HG02840 (cell line): Measurements from ENCODE around the gene CENPN.

Source experiments
- ATAC-seq: cut with Tn5 transposase; IDR thresholded peaks from one replicate; pipeline ENCODE4 v1.9.1; 2021; ENCODE audit warnings: mild to moderate bottlenecking, moderate library complexity, moderate number of reproducible peaks; ENCODE audit not compliant: unreplicated experiment, low FRiP score

The CENPN gene, protein sequence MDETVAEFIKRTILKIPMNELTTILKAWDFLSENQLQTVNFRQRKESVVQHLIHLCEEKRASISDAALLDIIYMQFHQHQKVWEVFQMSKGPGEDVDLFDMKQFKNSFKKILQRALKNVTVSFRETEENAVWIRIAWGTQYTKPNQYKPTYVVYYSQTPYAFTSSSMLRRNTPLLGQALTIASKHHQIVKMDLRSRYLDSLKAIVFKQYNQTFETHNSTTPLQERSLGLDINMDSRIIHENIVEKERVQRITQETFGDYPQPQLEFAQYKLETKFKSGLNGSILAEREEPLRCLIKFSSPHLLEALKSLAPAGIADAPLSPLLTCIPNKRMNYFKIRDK

DNA sequence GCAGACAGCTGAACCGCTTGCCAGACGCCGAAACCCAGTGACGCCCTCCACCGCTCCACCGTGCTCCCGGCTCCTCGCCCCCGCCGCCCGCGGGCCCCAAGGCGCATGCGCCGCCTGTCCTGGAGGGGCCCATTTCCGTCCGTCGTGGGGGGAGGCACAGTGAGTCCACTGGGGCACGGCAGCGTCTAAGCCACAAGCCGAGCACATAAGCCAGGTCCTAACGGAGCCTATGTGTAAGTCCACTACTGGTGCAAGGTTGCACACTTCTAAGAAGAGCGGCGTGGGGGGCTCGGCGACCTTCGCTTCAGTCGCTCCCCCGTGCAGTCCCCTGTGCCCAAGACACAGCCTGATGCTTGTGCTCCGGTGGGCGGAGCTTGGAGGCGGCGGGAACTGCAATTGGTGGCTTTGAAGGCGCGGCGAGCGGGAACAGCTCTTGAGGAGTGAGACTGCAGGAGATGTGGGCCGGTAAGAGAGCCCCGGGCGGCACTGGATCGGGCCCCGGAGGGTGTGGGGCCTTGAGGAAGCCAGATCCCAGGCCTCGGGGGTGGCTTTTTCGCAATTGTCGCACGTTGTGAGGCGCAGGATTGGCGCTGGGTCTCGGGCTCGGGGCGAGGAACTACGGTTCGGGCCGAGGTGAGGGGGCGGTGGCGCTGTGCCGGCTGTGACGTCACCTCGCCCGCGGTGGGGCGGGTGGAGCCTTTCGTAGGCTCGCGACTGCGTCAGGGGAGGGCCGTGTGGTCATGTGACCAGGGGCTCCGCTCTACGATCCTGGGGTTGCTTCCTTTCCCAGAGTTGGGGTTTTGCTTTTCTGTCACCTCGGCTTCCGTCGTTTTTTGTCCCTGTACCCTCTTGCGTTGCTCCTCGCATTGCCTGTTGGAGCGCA, at the start of gene CENPN, which contains the start of gene CMC2:
CENPN (plus strand) TSS at position 402 of the 883 bp plus-strand sequence. CDS start 4,726 bp downstream, outside the sequence.
CMC2 (minus strand) TSS at position 73 of the 883 bp plus-strand sequence. CDS start 9,491 bp downstream, outside the sequence.
- ATAC-seq = peak; percentile 88

DNA sequence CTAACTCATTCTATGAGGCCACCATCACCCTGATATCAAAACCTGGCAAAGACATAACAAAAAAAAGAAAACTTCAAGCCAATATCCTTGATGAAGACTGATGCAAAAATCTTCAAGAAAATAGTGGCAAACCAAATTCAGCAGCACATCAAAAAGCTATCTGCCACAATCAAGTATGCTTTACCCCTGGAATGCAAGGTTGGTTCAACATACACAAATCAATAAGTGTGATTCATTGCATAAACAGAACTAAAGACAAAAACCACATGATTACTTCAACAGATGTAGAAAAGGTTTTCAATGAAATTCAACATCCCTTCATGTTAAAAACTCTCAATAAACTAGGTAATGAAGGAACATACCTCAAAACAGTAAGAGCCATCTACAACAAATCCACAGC, 48.7 kb upstream of the CENPN start:
- no peak for ATAC-seq

DNA sequence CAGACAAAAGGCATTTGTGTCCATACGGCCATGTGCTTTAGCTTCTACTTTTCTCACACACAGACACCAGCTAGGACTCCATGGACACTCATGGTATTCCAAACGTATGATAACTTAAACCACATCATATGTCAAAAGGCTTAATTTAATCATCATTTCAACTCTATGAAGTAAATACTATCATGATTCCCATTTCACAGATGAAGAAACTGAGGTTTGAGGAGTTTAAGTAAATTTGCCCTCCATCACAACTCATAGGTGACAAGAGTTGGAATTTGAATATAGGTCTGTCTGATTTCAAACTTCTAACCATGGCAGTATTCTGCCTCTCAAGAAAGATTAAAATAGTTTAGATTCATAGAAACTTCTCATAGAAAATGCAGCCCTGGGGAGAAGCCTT, 44.1 kb upstream of the CENPN start:
- no peak for ATAC-seq

DNA sequence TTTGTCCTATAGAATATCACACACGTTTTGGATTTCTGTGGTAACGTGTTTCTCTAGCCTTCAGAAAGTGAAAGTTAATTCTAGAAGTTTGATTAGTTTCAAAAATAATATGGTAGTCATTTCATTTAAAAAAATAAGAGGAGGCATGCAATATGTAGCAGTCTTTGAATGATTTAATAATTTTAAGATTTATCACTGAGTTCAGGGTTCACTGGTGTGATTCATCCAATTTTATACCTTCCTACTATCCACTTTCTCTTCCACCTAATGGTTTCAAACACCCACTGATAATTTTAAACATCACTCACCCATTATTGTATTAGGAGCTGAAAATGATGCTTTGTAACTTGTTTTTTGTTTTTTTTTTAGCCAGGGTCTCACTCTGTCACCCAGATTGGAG, 42.7 kb upstream of the CENPN start:
- ATAC-seq = no peak

DNA sequence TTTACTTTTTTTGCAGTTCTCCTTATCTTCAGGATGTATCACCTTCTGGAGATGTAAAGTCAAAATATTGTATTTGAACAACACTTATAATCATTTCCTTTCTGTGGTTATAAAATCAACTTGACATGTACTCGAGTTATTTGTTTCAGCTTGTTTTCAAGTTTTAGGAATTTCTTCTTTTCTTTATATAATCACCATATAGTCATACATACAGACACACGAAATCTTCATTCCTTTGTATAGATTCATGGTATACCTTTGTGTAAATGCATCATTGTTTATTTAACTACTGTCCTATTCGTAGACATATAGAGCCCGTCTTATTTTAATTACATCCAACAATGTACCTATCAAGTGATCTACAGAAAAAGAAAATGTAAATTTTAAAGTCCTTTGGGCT, 40.4 kb upstream of the CENPN start:
- no peak for ATAC-seq

DNA sequence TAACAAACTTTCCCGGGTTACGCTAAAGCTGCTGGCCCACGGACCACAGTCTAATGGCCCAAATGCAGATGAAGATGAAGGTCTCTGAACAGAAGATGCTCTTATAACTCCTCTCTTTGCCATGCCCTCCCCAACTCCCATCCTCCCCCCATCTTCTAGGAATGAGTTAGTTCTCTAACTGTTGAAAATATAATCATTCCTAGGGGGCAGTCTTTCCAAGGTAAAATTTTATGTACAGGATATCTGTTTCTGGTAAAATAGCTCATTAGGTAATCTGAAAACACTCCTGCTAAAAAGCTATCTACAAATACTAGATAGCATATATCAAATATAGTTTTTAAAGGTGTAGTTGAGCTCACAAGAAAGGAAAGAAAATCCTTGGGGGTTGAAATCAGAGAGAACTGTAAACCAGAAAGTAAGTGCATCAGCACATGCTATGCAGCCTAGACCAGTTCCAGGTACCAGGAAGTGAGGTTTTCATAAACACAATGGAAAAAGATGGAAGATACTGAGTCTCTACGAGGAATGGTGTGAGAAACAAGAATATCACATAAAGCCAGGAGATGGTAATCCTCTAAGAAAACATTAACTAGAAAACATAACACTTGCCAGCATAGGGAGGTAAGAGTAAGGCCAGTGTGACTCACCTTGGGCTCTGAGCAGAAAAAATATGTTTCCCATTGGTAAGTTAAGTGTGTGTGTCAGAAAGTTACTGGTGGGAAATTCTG, 38.5 kb upstream of the CENPN start:
- no peak for ATAC-seq

DNA sequence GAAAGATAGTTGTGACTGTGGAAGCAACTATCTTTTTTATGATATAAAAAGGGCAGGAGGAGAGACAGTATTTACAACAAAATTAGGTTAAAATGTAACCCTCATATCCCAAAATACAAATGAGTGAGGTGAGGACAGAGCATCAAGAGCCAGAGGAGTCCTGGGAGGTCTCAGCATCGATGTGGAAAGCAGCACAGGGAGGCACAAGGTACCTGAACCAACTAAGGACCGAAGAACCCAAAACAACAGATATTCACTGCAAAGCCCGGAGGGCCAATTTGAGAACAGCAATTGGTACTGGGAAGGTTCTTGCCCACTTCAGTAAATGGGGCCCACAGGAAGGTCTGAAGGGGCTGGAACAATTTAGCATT, 37.9 kb upstream of the CENPN start:
- no peak for ATAC-seq

DNA sequence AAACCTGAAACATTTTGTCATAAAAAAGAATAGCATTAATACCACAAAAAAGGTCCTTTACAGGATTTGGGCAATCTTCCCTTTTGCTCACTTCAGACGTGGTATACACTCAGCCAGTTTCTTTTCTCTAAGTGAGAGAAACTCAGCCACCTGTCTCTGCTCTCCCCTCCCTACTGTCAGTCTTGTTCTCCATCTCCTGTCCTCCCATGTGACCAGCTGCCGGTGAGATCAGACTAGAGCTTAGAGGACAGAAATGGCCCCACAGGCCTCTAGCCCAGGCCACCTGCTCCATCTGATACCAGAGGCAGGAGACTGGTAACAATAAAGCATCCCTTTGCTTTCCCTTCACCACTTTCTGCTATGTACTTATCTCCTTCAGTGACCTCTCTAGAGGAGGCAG, 35.2 kb upstream of the CENPN start:
- peak; percentile 69 for ATAC-seq

DNA sequence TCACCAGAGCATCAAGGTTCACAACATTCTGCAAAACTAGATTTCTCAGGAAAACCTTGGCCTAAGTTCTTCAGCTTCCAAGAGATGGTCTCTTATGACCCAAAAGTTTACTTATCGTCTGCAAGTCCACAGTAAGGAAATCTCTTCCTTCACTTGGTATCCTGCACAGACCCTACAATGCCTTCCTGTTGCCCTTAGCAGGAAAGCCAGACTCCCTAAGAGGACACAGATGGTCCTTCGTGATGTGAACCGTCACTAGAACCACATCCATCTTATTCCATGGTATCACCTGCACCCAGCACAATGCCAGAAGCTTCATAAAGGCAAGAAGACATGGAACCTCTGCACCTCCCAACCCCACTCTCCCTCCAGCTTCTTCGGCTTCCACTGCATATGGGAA, 34.4 kb upstream of the CENPN start:
- ATAC-seq = no peak

DNA sequence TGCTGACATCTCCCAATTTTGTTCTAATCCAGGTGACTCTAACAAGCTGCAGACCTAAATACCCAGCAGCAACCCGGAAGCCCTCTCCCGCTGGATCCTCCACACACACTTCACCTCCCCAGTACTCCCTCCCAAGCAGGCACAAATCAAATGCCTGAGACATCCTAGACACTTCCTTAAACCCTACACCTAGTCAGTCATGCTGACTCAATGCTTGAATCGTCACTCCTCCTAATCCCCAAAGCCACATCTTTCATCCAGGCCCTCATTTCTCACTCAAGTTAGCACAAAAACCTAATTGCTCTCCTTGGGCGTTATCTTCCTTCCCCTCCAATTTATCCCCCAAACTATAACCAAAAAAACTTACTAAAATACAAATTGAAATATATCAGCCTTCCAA, 33.0 kb upstream of the CENPN start:
- ATAC-seq = no peak

DNA sequence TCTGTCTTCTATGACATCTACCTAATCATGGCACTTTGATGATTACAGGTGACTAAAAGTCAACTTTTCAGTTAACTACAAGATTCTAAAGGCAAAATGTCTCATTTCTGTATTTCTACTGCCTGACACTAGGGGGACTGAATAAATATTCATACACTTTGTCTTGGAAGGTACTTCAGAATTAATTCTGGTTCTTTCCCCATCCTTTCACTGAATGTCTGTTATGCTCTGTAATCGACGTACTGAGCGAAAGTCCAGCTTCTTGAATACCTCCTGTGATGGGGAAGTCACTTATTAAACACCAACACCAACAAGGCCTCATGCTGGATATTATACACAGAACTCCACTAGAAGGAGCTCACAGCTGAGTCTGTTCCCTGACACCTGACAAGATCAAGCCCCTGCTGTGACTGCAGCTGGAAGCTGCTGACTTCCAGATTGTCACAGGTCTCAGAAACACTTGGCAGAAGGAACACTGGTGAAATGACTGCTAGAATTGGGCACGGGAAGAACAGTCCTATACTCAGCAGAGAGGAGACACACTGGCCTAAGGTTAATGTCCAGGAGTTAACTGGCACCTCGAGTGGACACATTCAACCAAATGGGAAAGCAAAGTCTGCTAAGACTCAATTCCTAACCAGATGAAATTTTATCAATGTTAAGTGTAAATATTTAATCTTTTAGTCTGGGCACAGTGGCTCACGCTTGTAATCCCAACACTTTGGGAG, 32.2 kb upstream of the CENPN start:
- no peak for ATAC-seq

DNA sequence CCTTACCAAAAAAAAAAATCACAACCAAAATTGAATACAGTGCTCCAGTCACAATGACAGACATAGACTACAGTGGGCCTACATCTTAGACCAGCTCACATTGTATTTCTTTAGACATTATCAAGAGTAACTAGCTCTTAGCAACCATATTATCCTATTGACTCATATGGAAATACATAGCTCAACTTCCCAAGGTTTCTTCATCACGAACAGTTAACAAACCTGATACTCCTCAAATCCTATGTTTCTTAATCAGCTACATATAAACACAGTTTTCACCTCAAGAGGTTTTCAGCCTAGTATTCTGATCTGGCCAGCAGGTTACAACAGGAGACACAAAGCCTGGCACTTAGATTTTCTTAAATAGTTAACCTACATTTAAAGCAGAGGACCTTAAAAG, 30.1 kb upstream of the CENPN start:
- no peak for ATAC-seq

DNA sequence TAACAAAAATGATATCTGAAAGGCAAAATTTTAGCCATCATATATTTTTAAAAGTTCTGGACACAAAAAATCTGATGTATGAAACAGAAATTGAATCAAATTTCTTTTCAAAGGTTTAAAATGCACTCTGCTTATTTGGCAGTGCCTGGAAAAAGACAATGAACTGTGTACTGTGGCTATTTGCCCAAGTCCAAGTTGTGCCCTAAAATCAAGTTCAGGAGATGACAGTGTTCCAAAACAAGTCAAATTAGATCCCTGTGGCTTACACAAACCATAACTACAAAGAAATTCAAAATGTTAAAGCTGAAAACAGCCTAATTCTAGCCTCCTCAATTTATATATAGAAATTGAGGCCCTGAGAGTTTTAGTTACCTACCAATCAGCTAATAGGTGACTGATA, 25.9 kb upstream of the CENPN start:
- ATAC-seq = no peak

DNA sequence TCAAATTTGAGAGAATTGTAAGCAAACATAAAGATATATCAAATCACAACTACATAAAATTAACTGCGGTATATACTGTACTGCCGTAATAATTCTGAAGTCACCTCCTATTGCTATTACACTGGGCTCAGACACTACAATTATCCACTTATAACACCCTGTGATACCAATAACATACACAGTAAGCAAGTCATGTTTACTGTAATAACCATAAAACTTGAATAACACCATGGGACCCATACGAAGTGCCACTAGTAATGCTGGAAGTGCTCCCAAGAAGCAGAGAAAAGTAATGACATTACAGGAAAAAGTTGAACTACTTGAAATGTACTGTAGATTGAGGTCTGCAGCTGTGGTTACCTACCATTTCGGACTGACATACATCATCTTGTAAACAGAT, 24.4 kb upstream of the CENPN start:
- ATAC-seq = no peak

DNA sequence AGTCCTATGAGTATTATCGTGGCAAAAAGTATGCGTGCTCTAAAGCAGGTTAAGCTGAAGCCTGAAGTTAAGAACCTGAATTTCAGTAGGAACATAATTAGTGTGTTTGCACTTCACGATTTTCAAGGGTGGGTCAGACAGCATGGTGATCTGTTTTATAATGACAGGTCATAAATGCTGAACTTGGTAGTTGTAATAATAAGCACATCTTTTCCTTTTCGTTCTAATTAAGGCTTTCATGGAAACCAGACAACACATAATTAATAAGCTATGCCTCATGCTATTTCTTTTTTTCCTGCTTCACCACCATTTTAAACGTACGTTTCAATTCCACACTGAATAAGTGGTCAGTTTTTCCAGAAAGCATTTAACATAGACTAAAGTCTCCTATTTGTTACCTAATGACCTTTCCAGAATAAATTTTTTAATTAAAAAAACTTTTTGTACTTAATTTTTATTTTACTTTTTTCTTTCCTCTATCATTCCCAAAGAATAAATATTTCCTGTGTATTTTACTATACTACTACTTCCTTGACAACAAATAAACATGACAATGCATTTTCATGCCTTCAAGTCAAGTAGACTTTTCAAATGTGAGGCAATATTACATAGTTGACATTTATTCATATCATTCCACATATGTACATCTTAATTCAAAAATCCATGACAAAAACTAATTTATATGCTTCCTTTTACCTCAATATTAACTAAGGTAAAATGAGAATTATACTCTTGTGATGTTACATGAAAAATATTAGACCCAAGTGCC, 22.7 kb upstream of the CENPN start:
- no peak for ATAC-seq

DNA sequence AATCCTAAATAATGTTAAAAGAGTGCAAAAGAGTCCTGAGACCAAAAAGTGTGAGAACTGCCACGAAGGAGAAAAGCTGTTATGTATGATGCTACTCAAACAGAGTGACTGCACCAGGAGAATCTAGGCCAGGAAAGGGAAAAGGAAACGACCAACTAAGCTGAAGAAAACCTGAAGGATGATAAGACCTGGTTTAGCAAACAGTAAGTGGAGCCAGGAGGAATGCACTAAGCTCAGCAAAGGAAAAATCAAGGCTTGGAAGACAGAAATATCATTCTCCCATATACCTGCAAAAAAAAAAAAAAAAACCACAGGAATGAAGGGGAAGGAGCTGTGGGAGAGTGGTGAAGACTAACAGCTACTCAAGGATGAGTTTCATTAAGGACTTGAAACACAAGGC, 21.4 kb upstream of the CENPN start:
- no peak for ATAC-seq

DNA sequence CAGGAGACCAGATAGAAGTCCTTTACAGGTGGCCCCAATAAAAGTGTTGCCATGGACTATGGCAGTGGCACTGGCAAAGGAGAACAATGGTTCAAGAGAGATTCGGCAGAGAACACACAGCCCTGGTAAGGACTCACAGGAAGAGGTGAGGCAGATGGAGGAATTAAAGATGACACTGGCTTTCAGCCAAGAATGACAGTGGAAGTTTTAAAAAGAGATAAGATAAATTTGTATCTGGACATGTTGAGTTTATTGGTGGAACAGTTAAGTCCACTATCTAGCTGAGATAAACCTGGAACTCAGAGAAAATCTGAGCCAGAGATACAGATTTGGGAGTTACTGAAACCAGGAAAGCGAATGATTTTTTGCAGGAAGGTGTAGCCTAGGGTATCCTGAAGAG, 20.5 kb upstream of the CENPN start:
- ATAC-seq = no peak

DNA sequence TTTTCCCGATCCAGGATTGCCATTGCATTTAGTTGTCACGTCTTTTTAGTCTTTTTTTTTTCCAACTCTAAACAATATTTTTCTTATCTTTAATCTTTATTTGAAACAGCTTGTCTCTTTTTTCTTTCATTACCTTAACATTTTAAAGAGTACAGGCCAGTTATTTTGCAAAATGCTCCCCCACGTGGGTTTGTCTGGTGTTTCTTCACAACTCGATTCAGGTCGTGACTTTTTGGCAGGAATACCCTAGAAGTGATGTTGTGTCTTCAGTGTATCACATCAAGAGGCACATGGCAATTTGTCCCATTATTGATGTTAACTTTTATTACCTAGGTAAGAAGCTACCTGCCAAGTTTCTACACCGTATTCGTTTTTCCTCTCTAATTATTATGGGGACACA, 18.3 kb upstream of the CENPN start:
- ATAC-seq = no peak

DNA sequence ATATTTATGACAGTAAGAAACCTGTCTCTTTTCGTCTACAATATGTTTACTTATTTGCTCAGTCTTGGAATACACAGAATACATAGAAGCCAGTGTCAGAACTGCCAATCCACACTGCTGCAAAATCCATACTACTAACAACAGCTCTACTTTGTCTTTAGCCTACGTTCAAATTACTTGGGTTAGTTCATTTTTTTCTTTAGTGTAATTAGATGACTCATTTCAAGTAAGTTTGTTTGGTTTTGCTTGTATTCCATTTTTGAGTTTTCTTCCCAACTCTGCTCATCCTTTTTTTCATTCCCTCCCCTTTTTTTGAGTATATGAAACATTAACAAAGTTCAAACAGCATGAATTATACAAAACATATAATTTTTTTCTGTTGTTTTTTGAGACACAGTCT, 17.2 kb upstream of the CENPN start:
- ATAC-seq = no peak

DNA sequence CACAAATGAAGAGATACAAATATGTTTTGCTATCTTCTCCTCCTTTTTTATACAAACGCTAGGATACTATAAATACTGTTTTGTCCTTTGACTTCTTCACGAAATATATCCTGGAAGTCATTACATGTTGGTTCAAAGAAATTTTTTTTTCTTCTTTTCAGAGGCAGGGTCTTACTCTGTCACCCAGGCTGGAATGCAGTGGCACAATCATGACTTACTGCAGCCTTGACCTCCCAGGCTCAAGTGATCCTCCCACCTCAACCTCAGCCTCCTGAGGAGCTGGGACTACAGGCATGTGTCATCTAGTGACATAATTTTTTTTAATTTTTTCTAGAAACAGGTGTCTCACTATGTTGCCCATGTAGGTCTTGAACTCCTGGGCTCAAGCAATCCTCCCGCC, 16.4 kb upstream of the CENPN start:
- ATAC-seq = no peak
